Stimulated activated effector memory CD8-positive, alpha-beta T cell treated with anti-CD3 and anti-CD28 coated beads, Interleukin-12 subunit alpha, Interleukin-12 subunit beta, amount 100 ng/mL, for 72 hours (primary cell): ENCODE measurements around the gene DDX1.

ENCODE experiments used
- ATAC-seq: fragments of 150-1000 bp; cut with Tn5 transposase; 2 replicates; pipeline ENCODE4 v1.10.0; 2021
- DNase-seq, 2 donors: peaks; one replicate each; pipeline ENCODE4 v3.0.0; 2021 to 2022; ENCODE audit warnings: low spot score in 2 of 2
- H3K27ac Mint-ChIP-seq: one replicate; pipeline ENCODE4 v1.8.0; 2022; ENCODE audit warnings: mild to moderate bottlenecking, mixed read lengths
- H3K36me3 Mint-ChIP-seq: one replicate; pipeline ENCODE4 v1.8.0; 2022; ENCODE audit warnings: mild to moderate bottlenecking, mixed read lengths
- H3K4me1 Mint-ChIP-seq: one replicate; pipeline ENCODE4 v1.8.0; 2022; ENCODE audit warnings: mixed read lengths
- H3K4me3 Mint-ChIP-seq: one replicate; pipeline ENCODE4 v1.8.0; 2022; ENCODE audit warnings: mild to moderate bottlenecking, mixed read lengths
- H3K9me3 Mint-ChIP-seq: one replicate; pipeline ENCODE4 v1.8.0; 2022; ENCODE audit warnings: mixed read lengths

Gene DDX1

DNA sequence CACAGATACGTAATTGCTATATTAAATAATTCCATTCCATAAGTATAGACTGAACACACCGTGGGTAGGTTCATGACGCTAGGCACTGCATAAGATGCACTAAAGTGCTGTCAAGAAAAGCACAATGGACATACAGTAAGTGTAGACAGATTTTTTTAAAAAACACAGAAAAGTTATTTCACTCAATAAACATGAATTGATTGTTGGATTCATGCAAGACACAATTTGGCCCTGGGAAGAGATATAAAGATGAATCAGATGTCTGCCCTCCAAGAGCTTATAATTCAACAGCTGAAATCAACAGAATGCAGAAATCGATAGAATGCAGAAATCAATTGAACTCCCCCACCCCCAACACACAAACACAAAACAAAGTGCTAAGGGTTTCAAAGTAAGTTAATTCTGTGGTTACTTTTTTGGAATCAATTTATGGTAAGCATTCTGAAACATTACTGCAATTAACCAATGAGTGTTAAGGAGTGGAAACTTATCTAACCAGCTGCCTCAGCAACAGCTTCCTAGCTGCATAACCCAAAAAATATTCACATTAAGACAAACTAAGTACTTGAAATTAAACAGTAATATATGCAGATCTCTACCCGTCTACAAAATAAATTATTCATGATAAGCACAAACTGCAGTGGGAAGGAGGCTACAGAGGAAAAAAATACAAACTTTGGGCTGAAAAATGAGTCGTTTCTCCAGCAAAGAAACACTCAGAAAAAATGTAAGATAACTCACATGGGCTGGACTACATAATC lies 32.1 kb upstream of the DDX1 start:
- Mint-ChIP-seq H3K4me1 (peaks cover 44% of the 10 kb centered on the region), H3K4me3 (peak overlapping the region; percentile 96), H3K36me3 (peaks cover 29% of the 10 kb centered on the region), H3K9me3 (no peaks in the 10 kb centered on the region), H3K27ac (peak overlapping the region; percentile 93)
- DNase-seq, result no peak
- no peak for ATAC-seq

DNA sequence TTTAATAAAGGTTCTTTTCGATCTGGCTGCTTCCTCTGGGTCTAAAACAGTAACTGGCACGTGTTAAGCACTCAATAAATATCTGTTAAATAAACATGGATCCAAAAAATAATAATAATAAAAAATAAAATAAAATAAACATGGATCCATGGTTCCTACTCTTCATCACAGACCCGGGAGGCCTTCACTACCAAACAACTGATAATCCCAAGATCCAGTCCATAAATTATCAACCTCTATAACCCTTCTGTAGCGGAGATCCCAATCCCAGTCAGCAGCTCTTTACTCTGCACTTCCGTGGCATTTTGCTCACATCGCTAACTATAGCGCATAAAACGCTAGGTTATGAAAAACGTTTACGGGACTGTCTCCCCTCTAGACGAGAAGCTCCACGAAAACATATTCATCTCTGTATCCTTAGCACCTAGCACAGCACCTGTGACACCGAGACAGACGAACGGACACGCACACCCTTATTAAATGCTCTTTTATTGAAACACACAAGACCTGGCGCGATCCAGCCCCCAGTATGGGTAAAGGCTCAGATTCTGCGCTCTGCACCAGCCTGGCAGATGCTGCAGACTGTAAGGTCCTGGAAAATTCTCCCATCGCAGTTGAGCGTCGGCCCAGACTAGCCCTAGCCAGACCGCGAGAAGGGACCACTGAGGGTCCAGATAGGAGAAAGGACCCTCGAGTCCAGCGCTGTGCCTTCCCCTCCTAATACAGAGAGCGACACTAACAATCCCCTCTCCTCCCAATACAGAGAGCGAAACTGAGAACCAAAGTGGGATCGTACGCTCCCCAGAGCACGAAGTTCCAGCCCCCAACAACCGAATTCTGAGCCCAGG lies 31.3 kb upstream of the DDX1 start:
- peak overlapping the region; percentile 96 for H3K4me3 Mint-ChIP-seq
- peaks cover 23% of the 10 kb centered on the region for H3K36me3 Mint-ChIP-seq
- no peaks in the 10 kb centered on the region for H3K9me3 Mint-ChIP-seq
- ATAC-seq (peak; percentile 66), DNase-seq (peak in 1 of 2 donors; percentile 50)
- peak overlapping the region; percentile 93 for H3K27ac Mint-ChIP-seq
- peaks cover 44% of the 10 kb centered on the region for H3K4me1 Mint-ChIP-seq

DNA sequence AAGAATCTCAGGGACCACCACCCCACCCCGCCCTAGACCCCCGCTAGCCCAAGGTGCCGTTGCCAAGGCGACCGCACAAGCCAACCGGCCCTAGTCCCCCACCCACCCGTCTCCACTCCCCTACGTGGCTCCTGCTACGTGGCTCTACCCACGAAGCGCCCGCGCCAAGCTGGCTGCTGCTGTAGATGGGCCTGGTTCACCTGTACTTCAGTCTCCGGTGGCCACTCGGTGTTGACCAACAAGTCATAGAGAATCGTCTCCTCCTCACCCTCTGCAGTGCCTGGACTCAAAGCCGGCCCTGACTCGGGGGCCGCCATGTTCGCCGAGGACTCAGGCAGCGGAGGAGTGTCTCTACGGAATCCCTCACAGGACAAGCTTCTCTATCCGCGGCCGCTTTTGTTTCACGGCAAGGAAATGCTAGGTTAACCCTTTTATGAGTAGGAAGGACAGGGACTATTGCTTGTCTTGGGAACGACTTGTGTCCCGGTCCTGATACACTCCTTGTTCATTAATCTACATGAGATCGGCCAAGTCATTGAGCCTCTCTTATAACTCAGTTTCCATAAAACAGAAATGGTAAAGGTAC lies 30.6 kb upstream of the DDX1 start, which contains the start of gene NBAS:
Gene NBAS, minus strand, starts transcription at position 347 of the 586 bp plus-strand sequence. Its CDS starts 30 bp downstream, at position 317.
- DNase-seq (peak; percentile 47 to 82), ATAC-seq (peak; percentile 90)
- Mint-ChIP-seq H3K27ac (peak within 1 kb of the TSS; percentile 93), H3K36me3 (peaks cover 18% of the 10 kb centered on the region), H3K4me3 (peak within 1 kb of the TSS; percentile 96), H3K9me3 (no peaks in the 10 kb centered on the region), H3K4me1 (peaks cover 44% of the 10 kb centered on the region)

DNA sequence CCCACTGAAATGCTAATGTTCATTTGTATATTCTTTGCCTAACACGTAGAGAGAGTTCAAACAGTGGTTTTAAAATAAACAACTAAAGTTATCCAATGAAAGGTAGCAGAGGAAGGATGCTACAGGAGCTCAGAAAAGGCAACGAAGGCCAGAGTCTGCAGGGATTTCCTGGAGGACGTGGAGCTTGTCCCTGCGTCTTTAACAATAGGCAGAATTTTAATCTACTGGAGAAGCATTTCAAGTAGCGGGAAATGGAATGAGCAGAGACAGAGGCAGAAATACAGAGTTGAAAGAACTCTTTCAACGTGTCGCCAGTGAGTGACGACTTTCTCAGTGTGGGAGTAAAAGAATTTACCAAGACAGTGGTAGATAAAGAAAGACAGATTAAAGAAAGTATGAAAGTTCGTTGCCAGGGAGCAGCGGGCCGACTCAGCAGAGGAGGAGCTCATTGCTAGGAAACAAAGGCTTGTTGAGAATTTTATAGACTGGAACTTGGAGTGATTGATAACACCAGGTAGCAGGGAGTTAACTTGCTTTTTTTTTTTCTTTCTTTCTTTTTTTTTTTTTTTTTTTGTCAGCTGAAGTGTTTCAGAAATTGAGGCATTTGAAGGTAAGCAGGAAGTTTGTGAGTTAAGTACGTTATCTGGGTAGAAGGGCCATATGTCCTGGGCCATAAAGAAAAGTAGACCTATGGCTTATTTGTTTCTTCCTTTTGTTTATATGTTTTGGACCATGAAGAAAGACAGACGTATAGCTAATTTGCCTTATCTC lies 29.9 kb upstream of the DDX1 start:
- H3K4me3 Mint-ChIP-seq, result peak overlapping the region; percentile 96
- peaks cover 44% of the 10 kb centered on the region for H3K4me1 Mint-ChIP-seq
- DNase-seq (peak; percentile 13 to 51), ATAC-seq (peak; percentile 42)
- no peaks in the 10 kb centered on the region for H3K9me3 Mint-ChIP-seq
- H3K27ac Mint-ChIP-seq, result peak overlapping the region; percentile 93
- peaks cover 16% of the 10 kb centered on the region for H3K36me3 Mint-ChIP-seq

DNA sequence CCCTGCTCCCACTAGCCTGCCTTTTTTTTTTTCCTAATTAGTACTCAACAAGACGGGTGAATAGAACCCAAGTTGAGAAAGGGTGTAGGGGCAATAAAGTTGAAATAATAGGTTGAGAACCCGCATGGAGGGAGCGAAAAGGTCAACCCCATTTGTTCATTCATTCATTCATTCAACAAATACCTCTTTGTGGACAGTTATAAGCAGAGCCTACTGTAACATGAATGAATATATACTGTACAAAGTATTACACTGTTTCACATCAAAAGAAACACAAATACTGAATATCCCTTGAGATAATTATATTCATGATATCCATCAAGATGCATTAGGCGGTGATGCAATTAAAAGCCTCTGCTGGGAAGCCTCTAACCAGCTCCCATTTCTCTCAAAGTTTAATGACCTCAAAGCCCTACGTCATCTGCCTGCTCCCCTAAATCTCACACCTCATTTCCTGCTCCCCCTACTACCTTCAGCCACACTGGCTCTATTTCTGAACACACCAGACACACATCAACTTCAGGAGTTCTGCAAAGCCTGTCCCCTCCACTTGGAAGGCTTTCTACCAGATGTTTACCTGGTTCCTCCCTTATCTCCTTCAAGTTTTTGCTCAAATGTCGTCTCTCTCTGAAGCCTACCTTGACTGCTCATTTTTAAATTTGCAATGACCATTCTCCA lies 29.2 kb upstream of the DDX1 start:
- no peaks in the 10 kb centered on the region for H3K9me3 Mint-ChIP-seq
- H3K4me3 Mint-ChIP-seq, result peak overlapping the region; percentile 96
- DNase-seq (no peak), ATAC-seq (no peak)
- peaks cover 16% of the 10 kb centered on the region for H3K36me3 Mint-ChIP-seq
- H3K27ac Mint-ChIP-seq, result peak overlapping the region; percentile 93
- H3K4me1 Mint-ChIP-seq, result peaks cover 44% of the 10 kb centered on the region

DNA sequence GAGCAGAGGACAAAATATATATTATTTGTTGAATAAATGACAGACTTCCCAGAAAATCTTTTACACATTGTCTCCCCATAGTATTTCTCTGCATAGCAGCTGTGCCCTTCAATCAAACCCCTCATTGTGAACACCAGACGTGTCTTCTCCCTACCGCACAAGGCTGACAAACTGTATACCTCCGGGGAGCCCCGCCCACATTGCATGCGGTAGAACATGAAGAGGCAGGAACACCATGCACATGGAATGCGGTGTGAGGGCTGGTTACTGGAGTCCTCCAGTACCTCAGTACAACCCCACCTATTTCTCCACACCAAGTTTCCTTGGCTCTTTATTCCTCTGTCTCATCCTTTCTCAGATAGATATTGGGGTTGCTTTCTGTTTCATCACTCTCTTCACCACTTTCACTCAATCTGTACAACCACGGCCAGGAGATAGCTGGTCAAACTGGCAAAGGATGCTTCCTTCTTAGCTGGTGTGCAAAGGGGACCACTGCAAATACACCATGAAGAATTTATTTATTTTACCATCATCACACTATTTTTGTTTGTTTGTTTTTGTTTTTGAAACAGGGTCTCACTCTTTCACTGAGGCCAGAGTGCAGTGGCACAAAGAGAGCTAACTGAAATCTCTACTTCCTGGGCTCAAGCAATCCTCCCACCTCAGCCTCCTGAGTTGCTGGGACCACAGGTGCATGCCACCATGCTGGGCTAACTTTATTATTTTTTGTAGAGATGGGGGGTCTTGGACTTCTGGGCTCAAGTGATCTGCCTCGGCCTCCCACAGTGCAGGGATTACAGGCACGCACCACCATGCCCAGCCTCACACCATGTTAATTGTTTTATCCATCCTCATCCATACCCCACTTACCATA lies 28.2 kb upstream of the DDX1 start:
- peaks cover 39% of the 10 kb centered on the region for H3K4me1 Mint-ChIP-seq
- H3K36me3 Mint-ChIP-seq, result peaks cover 11% of the 10 kb centered on the region
- H3K27ac Mint-ChIP-seq, result no peak overlapping the region
- H3K9me3 Mint-ChIP-seq, result no peaks in the 10 kb centered on the region
- peak overlapping the region; percentile 96 for H3K4me3 Mint-ChIP-seq
- ATAC-seq, result no peak
- no peak for DNase-seq

DNA sequence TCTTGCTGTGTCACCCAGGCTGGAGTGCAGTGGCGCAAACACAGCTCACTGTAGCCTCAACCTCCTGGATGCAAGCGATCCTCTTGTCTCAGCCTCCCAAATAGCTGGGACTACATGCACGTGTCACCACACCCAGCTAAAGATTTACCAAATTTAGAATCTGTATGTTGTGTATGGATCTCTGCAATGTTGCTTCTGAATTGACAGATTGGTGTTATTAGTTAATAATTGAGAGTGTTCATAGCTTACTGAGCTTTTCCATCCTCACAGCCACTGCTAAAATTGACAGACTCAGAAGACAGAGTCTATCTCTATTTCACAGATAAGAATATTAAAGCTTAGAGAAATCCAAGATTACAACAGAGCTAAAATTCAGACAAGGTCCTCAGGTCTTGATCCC lies 26.3 kb upstream of the DDX1 start:
- no peak overlapping the region for H3K4me3 Mint-ChIP-seq
- ATAC-seq (no peak), DNase-seq (no peak)
- no peak overlapping the region for H3K27ac Mint-ChIP-seq
- peaks cover 24% of the 10 kb centered on the region for H3K4me1 Mint-ChIP-seq
- peaks cover 8% of the 10 kb centered on the region for H3K36me3 Mint-ChIP-seq
- H3K9me3 Mint-ChIP-seq, result no peaks in the 10 kb centered on the region

DNA sequence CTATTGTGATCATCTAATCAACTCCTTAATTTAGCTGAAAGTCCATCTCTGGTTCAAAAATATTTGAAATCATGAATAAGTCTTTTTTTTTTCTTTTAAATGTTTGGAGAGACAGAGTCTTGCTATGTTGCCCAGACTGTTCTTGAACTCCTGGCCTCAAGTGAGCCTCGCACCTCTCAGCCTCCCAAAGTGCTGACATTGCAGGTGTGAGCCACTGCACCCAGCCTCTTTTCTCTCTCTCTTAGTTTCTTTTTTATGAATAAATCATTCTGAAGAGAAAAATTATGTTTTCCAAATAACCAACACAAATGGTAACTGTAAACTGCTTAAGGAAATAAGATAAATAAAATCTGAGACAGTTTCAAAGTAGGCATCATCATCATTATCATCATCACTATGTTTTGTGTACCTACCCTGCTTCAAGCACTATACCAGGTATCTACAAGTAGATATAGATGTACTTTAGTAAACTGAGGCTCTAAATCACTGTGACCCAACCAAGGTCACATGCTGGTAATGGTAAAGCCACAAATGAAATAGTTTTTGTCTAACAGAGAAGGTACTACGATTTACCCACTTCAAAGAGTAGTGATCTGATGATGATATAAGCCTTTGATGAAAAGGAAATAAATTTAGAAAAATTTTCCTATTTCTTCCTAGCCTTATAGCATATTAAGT lies 25.5 kb upstream of the DDX1 start:
- Mint-ChIP-seq H3K4me1 (peaks cover 21% of the 10 kb centered on the region), H3K4me3 (no peak overlapping the region), H3K9me3 (no peaks in the 10 kb centered on the region), H3K27ac (no peak overlapping the region), H3K36me3 (peaks cover 1% of the 10 kb centered on the region)
- ATAC-seq, result no peak
- DNase-seq, result no peak

DNA sequence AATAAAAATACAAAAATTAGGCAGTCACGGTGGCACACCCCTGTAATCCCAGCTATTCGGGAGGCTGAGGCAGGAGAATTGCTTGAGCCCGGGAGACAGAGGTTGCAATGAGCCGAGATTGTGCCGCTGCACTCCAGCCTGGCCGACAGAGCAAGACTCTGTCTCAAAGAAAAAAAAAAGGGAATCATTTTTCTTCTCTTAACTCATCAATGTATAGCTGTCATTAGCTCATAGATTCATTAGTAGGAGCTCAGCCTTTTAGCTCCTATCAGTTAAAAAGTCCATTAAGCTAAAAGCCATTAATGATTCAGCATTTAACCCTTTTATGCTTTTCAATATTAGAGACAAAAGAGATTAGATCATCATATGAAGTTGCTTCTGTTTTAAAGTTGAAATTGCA lies 24.8 kb upstream of the DDX1 start:
- no peak for ATAC-seq
- H3K27ac Mint-ChIP-seq, result no peak overlapping the region
- no peaks in the 10 kb centered on the region for H3K36me3 Mint-ChIP-seq
- H3K4me1 Mint-ChIP-seq, result peaks cover 15% of the 10 kb centered on the region
- no peak for DNase-seq
- H3K4me3 Mint-ChIP-seq, result no peak overlapping the region
- no peaks in the 10 kb centered on the region for H3K9me3 Mint-ChIP-seq

DNA sequence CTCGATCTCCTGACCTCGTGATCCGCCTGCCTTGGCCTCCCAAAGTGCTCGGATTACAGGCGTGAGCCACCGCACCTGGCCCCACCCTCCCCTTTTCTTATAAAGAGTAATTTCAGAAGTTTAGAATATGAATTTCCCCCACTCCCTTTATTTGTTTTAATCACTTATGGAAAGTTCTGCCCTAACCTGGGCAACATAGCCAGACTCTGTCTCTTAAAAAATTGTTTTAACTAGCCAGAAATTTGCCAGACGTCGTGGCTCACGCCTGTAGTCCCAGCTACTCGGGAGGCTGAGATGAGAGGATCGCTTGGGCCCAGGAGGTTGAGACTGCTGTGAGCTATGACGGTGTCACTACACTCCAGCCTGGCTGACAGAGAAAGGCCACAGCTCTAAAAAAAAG lies 22.8 kb upstream of the DDX1 start:
- DNase-seq, result no peak
- Mint-ChIP-seq H3K27ac (no peak overlapping the region), H3K9me3 (no peaks in the 10 kb centered on the region), H3K36me3 (no peaks in the 10 kb centered on the region), H3K4me1 (no peaks in the 10 kb centered on the region), H3K4me3 (no peak overlapping the region)
- ATAC-seq, result no peak

DNA sequence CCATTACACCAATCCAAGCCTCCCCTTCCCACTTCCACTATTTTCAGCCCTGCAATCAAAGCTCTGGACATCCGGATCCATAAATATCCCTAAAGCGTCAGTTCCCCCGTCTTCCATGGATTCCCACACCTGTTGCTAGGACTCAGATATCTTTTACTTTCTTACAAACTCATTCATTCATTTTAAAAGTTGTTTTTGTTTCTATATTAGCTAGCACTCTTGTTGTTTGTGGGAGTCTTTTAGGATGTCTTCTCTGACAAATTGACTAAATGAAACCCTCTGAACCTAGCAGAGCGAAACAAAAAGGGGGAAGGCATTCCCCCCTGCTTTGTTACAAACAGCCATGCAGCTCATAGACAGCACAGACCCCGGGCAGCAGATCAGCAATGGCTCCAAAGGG lies 21.6 kb upstream of the DDX1 start:
- H3K4me3 Mint-ChIP-seq, result no peak overlapping the region
- H3K36me3 Mint-ChIP-seq, result no peaks in the 10 kb centered on the region
- H3K4me1 Mint-ChIP-seq, result no peaks in the 10 kb centered on the region
- no peak overlapping the region for H3K27ac Mint-ChIP-seq
- DNase-seq (no peak), ATAC-seq (no peak)
- no peaks in the 10 kb centered on the region for H3K9me3 Mint-ChIP-seq

DNA sequence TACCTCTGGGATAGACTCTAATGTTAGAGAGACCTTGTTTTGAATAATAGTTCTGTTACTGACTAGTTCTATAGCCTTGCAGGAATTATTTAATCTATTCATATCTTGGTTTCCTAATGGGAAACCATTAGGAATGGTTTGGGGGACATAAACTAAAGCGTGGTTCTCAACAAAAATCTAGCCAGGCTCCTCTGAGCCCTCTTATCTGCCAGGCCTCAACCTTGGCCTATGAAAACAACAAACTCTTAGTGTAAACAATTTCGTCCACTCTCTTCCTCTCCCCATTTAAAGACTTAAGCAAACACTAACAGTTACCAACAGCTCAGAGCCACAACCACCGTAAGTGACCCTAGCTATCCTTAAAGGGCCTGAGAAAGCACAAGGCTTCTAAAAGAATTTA lies 19.9 kb upstream of the DDX1 start:
- Mint-ChIP-seq H3K36me3 (no peaks in the 10 kb centered on the region), H3K27ac (no peak overlapping the region), H3K4me3 (no peak overlapping the region), H3K4me1 (no peaks in the 10 kb centered on the region), H3K9me3 (no peaks in the 10 kb centered on the region)
- DNase-seq (no peak), ATAC-seq (no peak)

DNA sequence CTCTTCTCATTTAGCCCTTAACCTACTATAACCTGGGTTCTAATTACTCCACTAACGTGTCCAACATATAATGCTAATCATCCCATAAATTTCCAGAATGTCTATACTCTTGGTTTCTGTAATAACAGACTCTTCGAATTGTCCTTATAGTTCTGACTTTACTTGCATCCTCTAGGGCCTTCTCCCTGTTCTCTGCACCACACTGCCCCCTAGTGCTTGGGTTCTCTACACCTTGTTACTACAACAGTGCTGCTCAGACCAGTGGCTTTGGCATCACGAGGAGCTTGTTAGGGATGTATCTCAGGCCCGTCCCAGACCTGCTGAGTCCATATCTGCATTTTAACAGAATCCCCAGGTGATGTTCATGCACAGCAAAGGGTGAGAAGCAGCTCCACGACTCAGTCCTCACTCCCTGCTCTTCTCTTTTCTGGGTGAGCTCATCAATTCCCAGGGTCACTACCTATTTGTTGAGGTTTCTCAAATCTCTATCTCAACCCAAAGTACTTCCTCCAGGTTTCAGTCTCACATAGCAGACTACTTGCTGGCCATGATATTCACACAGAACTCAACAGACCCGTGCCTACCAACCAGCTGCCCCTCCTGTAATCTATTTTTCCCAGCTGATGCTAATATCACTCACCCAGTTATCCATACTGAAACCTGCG lies 14.5 kb upstream of the DDX1 start:
- peak; percentile 85 to 94 for DNase-seq
- no peak overlapping the region for H3K27ac Mint-ChIP-seq
- peak; percentile 93 for ATAC-seq
- no peaks in the 10 kb centered on the region for H3K36me3 Mint-ChIP-seq
- H3K4me3 Mint-ChIP-seq, result no peak overlapping the region
- no peaks in the 10 kb centered on the region for H3K9me3 Mint-ChIP-seq
- H3K4me1 Mint-ChIP-seq, result no peaks in the 10 kb centered on the region
